Testis (tissue), 2 donors: ENCODE data around the gene GALNT15.

ENCODE experiments used
- CTCF ChIP-seq, 3 experiments: fragments of 450-650 bp in 2 of 3; fragments of 200-600 bp in 1 of 3; sonication (generic) in 1 of 3; IDR thresholded peaks; one replicate each; pipeline ENCODE4 v1.5.1; 2016 to 2019; ENCODE audit warnings: antibody characterized with exemption in 3 of 3, mild to moderate bottlenecking in 2 of 3, moderate library complexity in 1 of 3
- POLR2A ChIP-seq: fragments of 450-650 bp; IDR thresholded peaks from one replicate; pipeline ENCODE4 v1.6.1; 2017; ENCODE audit warnings: antibody characterized with exemption, mild to moderate bottlenecking, moderate library complexity

GRCh38 chr3:16182183-16182582, 7.7 kb downstream of the GALNT15 start:
- TF ChIP-seq CTCF (IDR thresholded peaks at IDR 0.05) (no peak), POLR2A (no peak)
